GM12878 (cell line): ENCODE data around the gene TAS1R2. TPM values are rescaled to one million over a fixed set of nuclear protein-coding genes. Genes with fewer than 3 reads are reported as not detected.

Source experiments
- ATAC-seq: fragments of 200-7000 bp; cut with Tn5 transposase; 3 replicates; pipeline ENCODE4 v1.9.1; 2020; ENCODE audit warnings: mild to moderate bottlenecking, moderate library complexity
- BruUV-seq: library from RNA; stranded (reverse); fragments of 400-500 nt; replicated peaks from 2 replicates; lab custom pipeline; 2021; lab: Mats Ljungman, UMichigan
- CTCF ChIA-PET: fragments of 300-600 bp; sonication (Branson Sonifier 250); formaldehyde crosslinking; extraction: SDS; loops from one replicate; lab custom pipeline; 2021; ENCODE audit warnings: inconsistent platforms; lab: Yijun Ruan, JAX
- POLR2A ChIA-PET: fragments of 350-600 bp; formaldehyde crosslinking; extraction: SDS; loops from one replicate; lab custom pipeline; 2021; ENCODE audit warnings: inconsistent platforms; lab: Charles Lee
- RAD21 ChIA-PET: fragments of 300-600 bp; sonication (Branson Sonifier 250); formaldehyde crosslinking; loops from one replicate; lab custom pipeline; 2023; ENCODE audit warnings: antibody characterized with exemption; ENCODE audit not compliant: unreplicated experiment; lab: Charles Lee
- SMC1A ChIA-PET: fragments of 300-600 bp; sonication (Branson Sonifier 250); formaldehyde crosslinking; loops from one replicate; lab custom pipeline; 2023; ENCODE audit not compliant: unreplicated experiment, uncharacterized antibody; lab: Charles Lee
- DNase-seq: peaks from one replicate; pipeline ENCODE4 v3.0.0-alpha.2; 2011; ENCODE audit warnings: low read depth, low spot score
- FAIRE-seq: peaks from 3 replicates; lab custom pipeline; 2011; peaks lifted over from hg19 to GRCh38; lab: Jason Lieb, UNC
- H2AFZ ChIP-seq: 2 replicates; pipeline ENCODE4 v1.6.0; 2011; ENCODE audit warnings: low read depth, low read length, control low read depth; ENCODE audit not compliant: control insufficient read depth
- H3K27ac ChIP-seq: 2 replicates; pipeline ENCODE4 v1.5.1; 2011; ENCODE audit warnings: control low read depth; ENCODE audit not compliant: control insufficient read depth, insufficient read depth
- H3K27me3 ChIP-seq, 2 experiments: replicated peaks in 1 of 2; 2 replicates each; pipeline versions ENCODE4 v1.6.0 to v1.6.1; 2011; ENCODE audit warnings: low read length in 1 of 2; ENCODE audit not compliant: control insufficient read depth in 2 of 2, insufficient read depth in 2 of 2
- H3K36me3 ChIP-seq, 2 experiments: 2 replicates each; pipeline ENCODE4 v1.5.1; 2011; ENCODE audit warnings: low read length in 1 of 2; ENCODE audit not compliant: control insufficient read depth in 2 of 2, insufficient read depth in 2 of 2
- H3K4me1 ChIP-seq: 2 replicates; pipeline ENCODE4 v1.6.1; 2011; ENCODE audit warnings: mild to moderate bottlenecking, low read length, moderate library complexity, mixed read lengths; ENCODE audit not compliant: control insufficient read depth, insufficient read depth
- H3K4me2 ChIP-seq: 2 replicates; pipeline ENCODE4 v1.6.0; 2011; ENCODE audit warnings: control low read depth; ENCODE audit not compliant: control insufficient read depth, insufficient read depth
- H3K4me3 ChIP-seq: fragments of 200-600 bp; sonication (generic); 2 replicates; pipeline ENCODE4 v1.5.1; 2016
- H3K79me2 ChIP-seq: 2 replicates; pipeline ENCODE4 v1.6.0; 2011; ENCODE audit warnings: low read length; ENCODE audit not compliant: control insufficient read depth, insufficient read depth
- H3K9ac ChIP-seq: 2 replicates; pipeline ENCODE4 v1.8.0; 2011; ENCODE audit warnings: low read length, control low read depth, mixed read lengths; ENCODE audit not compliant: control insufficient read depth, insufficient read depth
- H3K9me3 ChIP-seq: replicated peaks from 3 replicates; pipeline ENCODE4 v1.5.1; 2011; ENCODE audit warnings: mild to moderate bottlenecking, low read length; ENCODE audit not compliant: control insufficient read depth, insufficient read depth
- H4K20me1 ChIP-seq: 2 replicates; pipeline ENCODE4 v1.6.0; 2011; ENCODE audit not compliant: control insufficient read depth, insufficient read depth
- ASH2L ChIP-seq: fragments of 300-600, 200-600 bp; sonication (generic); IDR thresholded peaks from 2 replicates; pipeline ENCODE4 v1.6.1; 2017; ENCODE audit warnings: low read depth, mild to moderate bottlenecking, borderline replicate concordance
- BMI1 ChIP-seq: fragments of 450-650 bp; IDR thresholded peaks from 2 replicates; pipeline ENCODE4 v1.6.1; 2016; ENCODE audit warnings: mild to moderate bottlenecking, moderate library complexity, borderline replicate concordance
- CHD2 ChIP-seq: IDR thresholded peaks from 2 replicates; pipeline ENCODE4 v1.6.1; 2011; ENCODE audit warnings: low read depth, low read length, improper control_type of control experiment, borderline replicate concordance
- CHD4 ChIP-seq: fragments of 200-600 bp; sonication (generic); IDR thresholded peaks from 2 replicates; pipeline ENCODE4 v1.6.1; 2016; ENCODE audit warnings: mild to moderate bottlenecking
- EED ChIP-seq: sonication (generic); IDR thresholded peaks from 2 replicates; pipeline ENCODE4 v1.6.1; 2016; ENCODE audit warnings: antibody characterized with exemption, low read depth
- GATAD2B ChIP-seq: fragments of 450-650 bp; conservative IDR thresholded peaks from 2 replicates; pipeline ENCODE4 v1.6.1; 2017; ENCODE audit warnings: low read depth, mild to moderate bottlenecking, moderate library complexity
- HDAC2 ChIP-seq: fragments of 200-600 bp; sonication (generic); IDR thresholded peaks from 2 replicates; pipeline ENCODE4 v1.6.1; 2017
- JUND ChIP-seq: IDR thresholded peaks from 2 replicates; pipeline ENCODE4 v1.6.1; 2012; ENCODE audit warnings: low read depth, mild to moderate bottlenecking, low read length, improper control_type of control experiment, moderate library complexity
- KAT2A ChIP-seq: conservative IDR thresholded peaks from 2 replicates; pipeline ENCODE4 v1.6.1; 2011; ENCODE audit warnings: low read depth, low read length; ENCODE audit not compliant: control insufficient read depth
- LARP7 ChIP-seq: fragments of 450-650 bp; IDR thresholded peaks from 2 replicates; pipeline ENCODE4 v1.6.1; 2017; ENCODE audit warnings: mild to moderate bottlenecking
- MEF2A ChIP-seq: IDR thresholded peaks from 2 replicates; pipeline ENCODE4 v1.6.1; 2011; ENCODE audit warnings: low read depth, mild to moderate bottlenecking, low read length, moderate library complexity; ENCODE audit not compliant: insufficient read depth
- MLLT1 ChIP-seq: fragments of 450-650 bp; IDR thresholded peaks from 2 replicates; pipeline ENCODE4 v1.6.1; 2016; ENCODE audit warnings: mild to moderate bottlenecking
- RFX5 ChIP-seq: IDR thresholded peaks from 2 replicates; pipeline ENCODE4 v1.6.1; 2011; ENCODE audit warnings: low read depth, low read length, improper control_type of control experiment
- SMARCA5 ChIP-seq: fragments of 450-650 bp; IDR thresholded peaks from 2 replicates; pipeline ENCODE4 v1.6.1; 2017; ENCODE audit warnings: mild to moderate bottlenecking
- SREBF2 ChIP-seq: IDR thresholded peaks from 2 replicates; pipeline ENCODE4 v1.6.1; 2012; ENCODE audit warnings: mild to moderate bottlenecking, low read length
- YBX1 ChIP-seq: fragments of 450-650 bp; IDR thresholded peaks from 2 replicates; pipeline ENCODE4 v1.6.1; 2016; ENCODE audit warnings: antibody characterized with exemption
- ZNF592 ChIP-seq: fragments of 450-650 bp; IDR thresholded peaks from 2 replicates; pipeline ENCODE4 v1.6.1; 2017; ENCODE audit warnings: mild to moderate bottlenecking, moderate library complexity
- ZNF687 ChIP-seq: fragments of 450-650 bp; IDR thresholded peaks from 2 replicates; pipeline ENCODE4 v1.6.1; 2017; ENCODE audit warnings: mild to moderate bottlenecking, moderate library complexity
- WGBS: methylation state at CpG from one replicate; pipeline ENCODE4 v1.1.6; 2016; ENCODE audit warnings: low lambda C conversion rate; ENCODE audit not compliant: insufficient replicate concordance, insufficient coverage; ENCODE audit errors: missing lambda C conversion rate; 5-methylcytosine and 5-hydroxymethylcytosine counted together
- in situ Hi-C: fragments of 300-500 bp; cut with MboI; formaldehyde crosslinking; loops from 9 replicates; pipeline ENCODE4 v1.14.3; 2018; ENCODE audit warnings: mixed read lengths
- intact Hi-C: fragments of 100-400 bp; cut with micrococcal nuclease; formaldehyde crosslinking; loops from one replicate; pipeline ENCODE4 v1.14.2; 2022; ENCODE audit not compliant: unreplicated experiment
- polyA plus RNA-seq, 11 experiments: library from polyadenylated mRNA; depleted of rRNA in 4 of 11; unstranded in 6 of 11; stranded (reverse) in 5 of 11; fragments of >200 nt; fragmentation: Nextera tagmentation in 4 of 11; fragmentation: Illumina TruSeq in 1 of 11; extraction: Ambion mirVana in 4 of 11; extraction: Trizol in 1 of 11; gene quantifications; 1 replicate in 1 of 11; 2 replicates in 10 of 11; pipeline versions ENCODE4 v1.2.1 to v1.2.3, GENCODE V29; 2011 to 2016; ENCODE audit warnings: inconsistent platforms in 2 of 11, missing spikeins in 2 of 11, low read depth in 1 of 11
- total RNA-seq, 4 experiments: library from RNA; depleted of rRNA in 3 of 4; stranded (reverse); fragments of >200 nt in 3 of 4; fragmentation: Illumina TruSeq in 1 of 4; extraction: Trizol in 1 of 4; gene quantifications; 2 replicates each; pipeline versions ENCODE4 v1.2.1 to v1.2.3, GENCODE V29; 2013 to 2021

Gene TAS1R2
- total and polyA plus RNA-seq, 10 of the 15 experiments (the other 5 are each of a cell fraction or from before 2014, with no cell fraction given): not detected

- POLR2A ChIA-PET: no interaction called here
These were observed 47.0 kb downstream of the TAS1R2 start for GRCh38 chr1:18812453-18812939.

More at GRCh38 chr1:18812453-18812939, 47.0 kb downstream of the TAS1R2 start:
- ATAC-seq (no peak), DNase-seq (no peak), FAIRE-seq (no peak)
- no peak overlapping the region for H3K4me2 ChIP-seq
- H3K4me3 ChIP-seq: no peak overlapping the region
- no peak overlapping the region for H3K9ac ChIP-seq
- no peak for TF ChIP-seq CHD2
- no peak for TF ChIP-seq JUND
- no peak for TF ChIP-seq MLLT1
- no peak for TF ChIP-seq BMI1
- TF ChIP-seq CHD4: no peak
- no peak for TF ChIP-seq RFX5
- TF ChIP-seq SMARCA5: no peak
- no peak for TF ChIP-seq HDAC2
- TF ChIP-seq KAT2A: no peak
- no peak for TF ChIP-seq EED
- no peak for TF ChIP-seq ZNF592
- no peak for TF ChIP-seq LARP7
- no peak for TF ChIP-seq YBX1
- TF ChIP-seq GATAD2B: no peak
- TF ChIP-seq MEF2A: no peak
- TF ChIP-seq ASH2L: no peak
- TF ChIP-seq SREBF2: no peak
- no peak for TF ChIP-seq ZNF687
- H3K36me3 ChIP-seq: no peaks in the 10 kb centered on the region
- H3K9me3 ChIP-seq: no peaks in the 10 kb centered on the region
- H3K27ac ChIP-seq: no peak overlapping the region
- CTCF ChIA-PET: no interaction called here
- H4K20me1 ChIP-seq: no peaks in the 10 kb centered on the region; the same call in 1 of the 2 replicates
- H2AFZ ChIP-seq: no peak overlapping the region
- SMC1A ChIA-PET: no interaction called here
- no TSS peak for BruUV-seq
- H3K4me1 ChIP-seq: no peaks in the 10 kb centered on the region
- H3K27me3 ChIP-seq: peaks cover 0 to 1% of the 10 kb centered on the region in 2 experiments; a peak in 3 of 4 replicates
- in situ Hi-C loops: no loop called here
- RAD21 ChIA-PET: no interaction called here
- intact Hi-C loops: no loop called here
- WGBS: 9% methylated on average over 7 of the region's 7 CpGs
- no peaks in the 10 kb centered on the region for H3K79me2 ChIP-seq
